ENCODE data around the gene ANKRD13C.

ANKRD13C gene

GRCh38 chr1:70314706-70315304 lies 39.7 kb downstream of the ANKRD13C start:
- TF ChIP-seq ZSCAN18 (tag by site-specific recombination; IDR thresholded peaks at IDR 0.05) (no peak), ZSCAN16 (tag by site-specific recombination; IDR thresholded peaks at IDR 0.05) (no peak), PRDM6 (tag by site-specific recombination; IDR thresholded peaks at IDR 0.05) (peak; percentile 48; the same call in 1 of the 2 replicates), EGR2 (tag by site-specific recombination; IDR thresholded peaks at IDR 0.05; ENCODE audit: low read depth) (no peak), FEZF1 (tag by site-specific recombination; IDR thresholded peaks at IDR 0.05) (0 out of 2 replicates have a peak, but pooled peaks have one; percentile 35), PRDM1 (tag by site-specific recombination; IDR thresholded peaks at IDR 0.05) (peak; percentile 73), ZNF37A (tag by site-specific recombination; IDR thresholded peaks at IDR 0.05) (no peak), ZNF2 (tag by site-specific recombination; IDR thresholded peaks at IDR 0.05) (no peak), ZNF148 (tag by site-specific recombination; IDR thresholded peaks at IDR 0.05; ENCODE audit: borderline replicate concordance) (no peak), ZNF223 (tag by site-specific recombination; IDR thresholded peaks at IDR 0.05) (no peak), ZNF292 (tag by site-specific recombination; IDR thresholded peaks at IDR 0.05; ENCODE audit: borderline replicate concordance, low read depth) (no peak), CTCF (tag by site-specific recombination; IDR thresholded peaks at IDR 0.05) (peak; percentile 35), ZSCAN5A (tag by site-specific recombination; IDR thresholded peaks at IDR 0.05) (no peak), MZF1 (tag by site-specific recombination; IDR thresholded peaks at IDR 0.05; ENCODE audit: borderline replicate concordance) (no peak), OSR2 (tag by site-specific recombination; IDR thresholded peaks at IDR 0.05) (0 out of 2 replicates have a peak, but pooled peaks have one; percentile 22), ZNF561 (tag by site-specific recombination; IDR thresholded peaks at IDR 0.05; ENCODE audit: borderline replicate concordance) (peak; percentile 77; the same call in 1 of the 2 replicates), ZBTB49 (tag by site-specific recombination; IDR thresholded peaks at IDR 0.05; ENCODE audit: low read depth) (no peak), ZFP41 (tag by site-specific recombination; IDR thresholded peaks at IDR 0.05; ENCODE audit: borderline replicate concordance) (no peak), SP3 (tag by site-specific recombination; IDR thresholded peaks at IDR 0.05) (no peak)
- TF ChIP-seq, protein P1, sequence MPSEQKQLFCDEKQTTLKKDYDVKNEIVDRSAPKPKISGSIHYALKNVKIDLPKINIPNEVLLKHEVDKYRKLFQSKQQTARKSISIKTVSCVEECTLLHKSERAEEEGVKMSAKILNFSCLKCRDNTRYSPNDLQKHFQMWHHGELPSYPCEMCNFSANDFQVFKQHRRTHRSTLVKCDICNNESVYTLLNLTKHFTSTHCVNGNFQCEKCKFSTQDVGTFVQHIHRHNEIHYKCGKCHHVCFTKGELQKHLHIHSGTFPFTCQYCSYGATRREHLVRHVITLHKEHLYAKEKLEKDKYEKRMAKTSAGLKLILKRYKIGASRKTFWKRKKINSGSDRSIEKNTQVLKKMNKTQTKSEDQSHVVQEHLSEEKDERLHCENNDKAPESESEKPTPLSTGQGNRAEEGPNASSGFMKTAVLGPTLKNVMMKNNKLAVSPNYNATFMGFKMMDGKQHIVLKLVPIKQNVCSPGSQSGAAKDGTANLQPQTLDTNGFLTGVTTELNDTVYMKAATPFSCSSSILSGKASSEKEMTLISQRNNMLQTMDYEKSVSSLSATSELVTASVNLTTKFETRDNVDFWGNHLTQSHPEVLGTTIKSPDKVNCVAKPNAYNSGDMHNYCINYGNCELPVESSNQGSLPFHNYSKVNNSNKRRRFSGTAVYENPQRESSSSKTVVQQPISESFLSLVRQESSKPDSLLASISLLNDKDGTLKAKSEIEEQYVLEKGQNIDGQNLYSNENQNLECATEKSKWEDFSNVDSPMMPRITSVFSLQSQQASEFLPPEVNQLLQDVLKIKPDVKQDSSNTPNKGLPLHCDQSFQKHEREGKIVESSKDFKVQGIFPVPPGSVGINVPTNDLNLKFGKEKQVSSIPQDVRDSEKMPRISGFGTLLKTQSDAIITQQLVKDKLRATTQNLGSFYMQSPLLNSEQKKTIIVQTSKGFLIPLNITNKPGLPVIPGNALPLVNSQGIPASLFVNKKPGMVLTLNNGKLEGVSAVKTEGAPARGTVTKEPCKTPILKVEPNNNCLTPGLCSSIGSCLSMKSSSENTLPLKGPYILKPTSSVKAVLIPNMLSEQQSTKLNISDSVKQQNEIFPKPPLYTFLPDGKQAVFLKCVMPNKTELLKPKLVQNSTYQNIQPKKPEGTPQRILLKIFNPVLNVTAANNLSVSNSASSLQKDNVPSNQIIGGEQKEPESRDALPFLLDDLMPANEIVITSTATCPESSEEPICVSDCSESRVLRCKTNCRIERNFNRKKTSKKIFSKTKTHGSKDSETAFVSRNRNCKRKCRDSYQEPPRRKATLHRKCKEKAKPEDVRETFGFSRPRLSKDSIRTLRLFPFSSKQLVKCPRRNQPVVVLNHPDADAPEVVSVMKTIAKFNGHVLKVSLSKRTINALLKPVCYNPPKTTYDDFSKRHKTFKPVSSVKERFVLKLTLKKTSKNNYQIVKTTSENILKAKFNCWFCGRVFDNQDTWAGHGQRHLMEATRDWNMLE (tag by site-specific recombination; conservative IDR thresholded peaks at IDR 0.05; ENCODE audit: low read depth), result no peak
- POLR2A ChIA-PET, result interaction anchor here (0.7 to 1.8 kb wide), 2 partner anchors 38 to 95 kb away, joined by 3 to 6 read pairs; no protein-coding TSS in a partner anchor
- no peaks in the 10 kb centered on the region for H3K9me3 ChIP-seq (ENCODE audit: control insufficient read depth, insufficient read depth, low read depth, low read length)

More at GRCh38 chr1:70314706-70315304, 39.7 kb downstream of the ANKRD13C start:
- CTCF ChIA-PET, result interaction anchor here (0.6 to 1.5 kb wide), 4 partner anchors 11 to 180 kb away, joined by 3 to 5 read pairs (median 3); no protein-coding TSS in a partner anchor
- H3K36me3 ChIP-seq (ENCODE audit: control insufficient read depth in 2 of 2, insufficient read depth in 1 of 2, low read length in 2 of 2), result no peaks in the 10 kb centered on the region; a peak in 1 of 3 replicates
- peaks cover 6% of the 10 kb centered on the region for H3K4me1 ChIP-seq (ENCODE audit: control insufficient read depth, insufficient read depth, low read length)
- no peak overlapping the region for H3K27ac ChIP-seq (ENCODE audit: extremely low read depth, low read depth, low read length)
- no peak overlapping the region for H3K4me3 ChIP-seq (ENCODE audit: low read depth, low read length)
